Fibroblast of skin of right biceps (primary cell): ENCODE data around the gene EME2.

ENCODE experiments used
- DNase-seq: peaks from one replicate; pipeline ENCODE4 v3.0.0-alpha.2; 2013

EME2 gene

GRCh38 chr16:1768061-1768766 lies 4.4 kb upstream of the EME2 start:
- no peak for DNase-seq

- no peak for DNase-seq
These were observed 3.7 kb upstream of the EME2 start for GRCh38 chr16:1768767-1769401.

GRCh38 chr16:1769402-1770300 lies 3.0 kb upstream of the EME2 start:
- no peak for DNase-seq

- peak; percentile 47 for DNase-seq
These were observed 2.1 kb upstream of the EME2 start for GRCh38 chr16:1770328-1771187.

- peak; percentile 56 for DNase-seq
These were observed 1.3 kb upstream of the EME2 start, which contains the start of gene NME3 for GRCh38 chr16:1771188-1771863. TSS of gene NME3 (minus strand) at chr16:1771543. CDS start at chr16:1771534, 9 bp downstream.

GRCh38 chr16:1771864-1772361 lies 697 bp upstream of the EME2 start:
- DNase-seq, result no peak

- DNase-seq, result peak; percentile 84
These were observed 495 bp downstream of the EME2 start, which contains the start of gene MRPS34 for GRCh38 chr16:1772908-1773702. TSS of gene MRPS34 (minus strand) at chr16:1773134. CDS start at chr16:1773119, 15 bp downstream.

GRCh38 chr16:1773703-1774447 lies 1.3 kb downstream of the EME2 start:
- no peak for DNase-seq

GRCh38 chr16:1774448-1774780 lies 1.8 kb downstream of the EME2 start:
- DNase-seq, result no peak

GRCh38 chr16:1775006-1775845 lies 2.6 kb downstream of the EME2 start:
- no peak for DNase-seq

- DNase-seq, result no peak
These were observed 3.4 kb downstream of the EME2 start for GRCh38 chr16:1775846-1776671.

GRCh38 chr16:1776672-1776955 lies 4.0 kb downstream of the EME2 start:
- no peak for DNase-seq

GRCh38 chr16:1776991-1777374 lies 4.4 kb downstream of the EME2 start:
- no peak for DNase-seq

- no peak for DNase-seq
These were observed 5.0 kb downstream of the EME2 start for GRCh38 chr16:1777375-1778199.

- no peak for DNase-seq
These were observed 5.9 kb downstream of the EME2 start for GRCh38 chr16:1778200-1779179.

GRCh38 chr16:1779234-1779701 lies 6.7 kb downstream of the EME2 start:
- no peak for DNase-seq
